Colonic mucosa (tissue), 4 donors: ENCODE data around the gene ZNF565. TPM values are rescaled to one million over a fixed set of nuclear protein-coding genes. Genes with fewer than 3 reads are reported as not detected.

Source experiments
- DNase-seq: peaks from one replicate; pipeline ENCODE4 v3.0.0-alpha.2; 2020
- H3K27ac ChIP-seq: fragments of 200-600 bp; one replicate; pipeline ENCODE4 v1.8.0; 2021
- H3K27me3 ChIP-seq: fragments of 200-600 bp; one replicate; pipeline ENCODE4 v1.8.0; 2021
- H3K36me3 ChIP-seq: fragments of 200-600 bp; one replicate; pipeline ENCODE4 v1.8.0; 2021
- H3K4me1 ChIP-seq: fragments of 200-600 bp; one replicate; pipeline ENCODE4 v1.8.0; 2021; ENCODE audit warnings: mild to moderate bottlenecking
- H3K4me3 ChIP-seq: fragments of 200-600 bp; one replicate; pipeline ENCODE4 v1.8.0; 2021
- H3K9ac ChIP-seq, 2 donors: one replicate each; pipeline ENCODE4 v1.7.0; 2013; ENCODE audit warnings: control low read depth in 2 of 2, low read depth in 2 of 2, low read length in 2 of 2
- H3K9me3 ChIP-seq: fragments of 200-600 bp; one replicate; pipeline ENCODE4 v1.8.0; 2021
- CTCF ChIP-seq: fragments of 200-600 bp; IDR thresholded peaks from one replicate; pipeline ENCODE4 v1.8.0; 2022; ENCODE audit warnings: antibody characterized with exemption, mild to moderate bottlenecking
- intact Hi-C: fragments of 100-400 bp; cut with DNase I; formaldehyde crosslinking; loops from one replicate; pipeline ENCODE4 v1.14.1; 2022
- total RNA-seq, 2 donors: library from RNA; stranded (reverse); fragmentation: NEBNext Ultra II Directional in 1 of 2; extraction: Animal tissue kit (Norgen Biotek cat#: 25700) in 1 of 2; gene quantifications; one replicate each; pipeline ENCODE4 v1.2.1, GENCODE V29; 2021
- donor health status: healthy.
- donor health status: DM: no; HTN: no; CAD: no.
- donor health status: DM: no; HTN: no; CAD: no.

Gene ZNF565
- total RNA-seq, 2 donors from 2014 or later: 2.2 to 3.2 TPM

DNA sequence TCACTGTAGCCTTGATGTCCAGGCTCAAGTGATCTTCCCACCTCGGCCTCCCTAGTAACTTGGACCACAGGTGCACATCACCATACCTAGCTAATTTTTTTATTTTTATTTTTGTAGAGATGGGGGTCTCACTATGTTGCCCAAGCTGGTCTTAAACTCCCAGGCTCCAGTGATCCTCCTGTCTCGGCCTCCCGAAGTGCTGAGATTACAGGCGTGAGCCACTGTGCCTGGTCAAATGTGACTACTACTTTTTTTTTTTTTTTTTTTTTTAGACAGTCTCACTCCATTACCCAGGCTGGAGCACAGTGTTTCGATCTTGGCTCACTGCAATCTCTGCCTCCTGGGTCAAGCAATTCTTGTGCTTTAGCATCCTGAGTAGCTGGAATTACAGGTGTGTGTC is 41.6 kb downstream of the ZNF565 start:
- no peak for TF ChIP-seq CTCF
- Histone ChIP-seq H3K9ac (no peak overlapping the region), H3K9me3 (no peaks in the 10 kb centered on the region), H3K36me3 (no peaks in the 10 kb centered on the region), H3K27ac (no peak overlapping the region), H3K4me3 (no peak overlapping the region), H3K27me3 (no peaks in the 10 kb centered on the region), H3K4me1 (no peaks in the 10 kb centered on the region)
- DNase-seq: no peak
- intact Hi-C loops: loop anchor here (10.0 kb wide), 1 partner anchor 108 kb away; no protein-coding TSS in a partner anchor

GRCh38 chr19:36169084-36169760 is 45.2 kb downstream of the ZNF565 start:
- peak overlapping the region in 1 of 2 donors; percentile 76 for H3K9ac ChIP-seq
- peak overlapping the region; percentile 88 for H3K27ac ChIP-seq
- no peaks in the 10 kb centered on the region for H3K4me1 ChIP-seq
- TF ChIP-seq CTCF: no peak
- DNase-seq: peak; percentile 69
- H3K4me3 ChIP-seq: no peak overlapping the region
- no peaks in the 10 kb centered on the region for H3K27me3 ChIP-seq
- H3K9me3 ChIP-seq: no peaks in the 10 kb centered on the region
- intact Hi-C loops: loop anchor here (2.0 kb wide), 1 partner anchor 42 kb away; no protein-coding TSS in a partner anchor
- no peaks in the 10 kb centered on the region for H3K36me3 ChIP-seq

DNA sequence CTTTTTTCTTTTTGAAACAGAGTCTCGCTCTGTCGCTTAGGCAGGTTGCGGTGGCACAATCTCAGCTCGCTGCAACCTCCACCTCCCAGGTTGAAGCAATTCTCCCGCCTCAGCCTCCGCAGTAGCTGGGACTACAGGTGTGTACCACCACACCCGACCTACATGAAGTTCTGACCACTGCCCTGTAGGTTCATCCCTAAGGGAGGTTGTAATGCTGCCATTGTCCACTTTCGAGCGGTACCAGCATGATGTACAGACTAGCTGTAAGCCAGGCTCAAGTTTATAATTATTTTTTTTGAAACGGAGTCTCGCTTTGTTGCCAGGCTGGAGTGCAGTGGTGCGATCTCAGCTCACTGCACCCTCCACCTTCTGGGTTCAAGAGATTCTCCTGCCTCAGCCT is 50.7 kb downstream of the ZNF565 start:
- no peaks in the 10 kb centered on the region for H3K36me3 ChIP-seq
- intact Hi-C loops: no loop called here
- no peak for TF ChIP-seq CTCF
- H3K27ac ChIP-seq: no peak overlapping the region
- no peaks in the 10 kb centered on the region for H3K4me1 ChIP-seq
- H3K9ac ChIP-seq: no peak overlapping the region
- no peaks in the 10 kb centered on the region for H3K27me3 ChIP-seq
- DNase-seq: no peak
- no peaks in the 10 kb centered on the region for H3K9me3 ChIP-seq
- no peak overlapping the region for H3K4me3 ChIP-seq

GRCh38 chr19:36160821-36161596 is 53.5 kb downstream of the ZNF565 start:
- Histone ChIP-seq H3K9me3 (no peaks in the 10 kb centered on the region), H3K27me3 (no peaks in the 10 kb centered on the region), H3K27ac (no peak overlapping the region), H3K4me1 (no peaks in the 10 kb centered on the region), H3K36me3 (no peaks in the 10 kb centered on the region), H3K9ac (no peak overlapping the region), H3K4me3 (no peak overlapping the region)
- no peak for DNase-seq
- TF ChIP-seq CTCF: no peak
- intact Hi-C loops: no loop called here

DNA sequence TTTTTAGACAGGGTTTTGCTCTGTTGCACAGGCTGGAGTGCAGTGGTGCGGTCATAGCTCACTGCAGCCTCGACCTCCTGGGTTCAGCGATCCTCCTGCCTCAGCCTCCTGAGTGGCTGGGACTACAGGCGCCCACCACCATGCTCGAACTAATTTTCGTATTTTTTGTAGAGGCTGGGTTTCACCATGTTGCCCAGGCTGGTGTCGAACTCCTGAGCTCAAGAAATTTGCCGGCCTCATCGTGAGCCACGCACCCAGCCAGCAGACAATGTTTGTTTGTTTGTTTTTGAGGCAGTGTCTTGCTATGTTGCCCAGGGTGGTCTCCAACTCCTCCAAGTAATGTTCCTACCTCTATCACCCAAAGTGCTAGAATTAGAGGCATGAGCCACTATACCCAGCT is 61.3 kb downstream of the ZNF565 start:
- DNase-seq: no peak
- intact Hi-C loops: no loop called here
- H3K4me3 ChIP-seq: no peak overlapping the region

More for the DNA sequence above, 61.3 kb downstream of the ZNF565 start:
- Histone ChIP-seq H3K27me3 (no peaks in the 10 kb centered on the region), H3K27ac (peak overlapping the region; percentile 76), H3K4me1 (no peaks in the 10 kb centered on the region), H3K36me3 (no peaks in the 10 kb centered on the region), H3K9ac (no peak overlapping the region), H3K9me3 (no peaks in the 10 kb centered on the region)
- no peak for TF ChIP-seq CTCF
